ENCODE data around the gene MOB3A.

DNA sequence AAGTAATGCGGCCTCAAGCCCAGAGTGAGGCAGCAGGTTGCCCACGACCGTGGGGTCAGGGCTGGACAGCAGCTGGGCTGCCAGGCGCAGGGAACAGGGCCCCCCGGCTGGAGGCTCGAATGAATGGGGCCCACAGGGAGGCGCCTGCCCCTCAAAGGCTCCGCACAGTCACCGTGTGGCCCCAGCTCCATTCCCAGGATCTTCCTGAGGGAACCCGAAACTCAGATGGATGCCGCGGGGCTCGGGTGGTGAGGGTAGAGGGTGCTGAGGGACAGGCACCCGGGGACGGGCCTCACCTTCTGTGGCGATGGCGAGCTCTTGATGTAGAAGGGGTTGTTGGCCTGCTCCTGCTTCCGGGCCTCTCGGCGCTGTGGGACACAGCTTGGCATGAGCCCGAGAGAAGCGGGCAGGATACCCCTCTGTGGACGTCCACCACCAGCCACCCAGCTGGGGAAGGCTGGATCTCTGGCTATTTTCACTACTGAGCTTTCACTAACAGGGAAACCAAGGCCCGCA, 19.8 kb upstream of the MOB3A start:
- TF ChIP-seq NFYB (CRISPR knock-in tag; IDR thresholded peaks at IDR 0.05) = no peak
- TF ChIP-seq ZNF776 (CRISPR knock-in tag; IDR thresholded peaks at IDR 0.05) = no peak
- no peak for TF ChIP-seq MAFF (IDR thresholded peaks at IDR 0.05; ENCODE audit: low read depth, low read length)
- TF ChIP-seq, protein P1, sequence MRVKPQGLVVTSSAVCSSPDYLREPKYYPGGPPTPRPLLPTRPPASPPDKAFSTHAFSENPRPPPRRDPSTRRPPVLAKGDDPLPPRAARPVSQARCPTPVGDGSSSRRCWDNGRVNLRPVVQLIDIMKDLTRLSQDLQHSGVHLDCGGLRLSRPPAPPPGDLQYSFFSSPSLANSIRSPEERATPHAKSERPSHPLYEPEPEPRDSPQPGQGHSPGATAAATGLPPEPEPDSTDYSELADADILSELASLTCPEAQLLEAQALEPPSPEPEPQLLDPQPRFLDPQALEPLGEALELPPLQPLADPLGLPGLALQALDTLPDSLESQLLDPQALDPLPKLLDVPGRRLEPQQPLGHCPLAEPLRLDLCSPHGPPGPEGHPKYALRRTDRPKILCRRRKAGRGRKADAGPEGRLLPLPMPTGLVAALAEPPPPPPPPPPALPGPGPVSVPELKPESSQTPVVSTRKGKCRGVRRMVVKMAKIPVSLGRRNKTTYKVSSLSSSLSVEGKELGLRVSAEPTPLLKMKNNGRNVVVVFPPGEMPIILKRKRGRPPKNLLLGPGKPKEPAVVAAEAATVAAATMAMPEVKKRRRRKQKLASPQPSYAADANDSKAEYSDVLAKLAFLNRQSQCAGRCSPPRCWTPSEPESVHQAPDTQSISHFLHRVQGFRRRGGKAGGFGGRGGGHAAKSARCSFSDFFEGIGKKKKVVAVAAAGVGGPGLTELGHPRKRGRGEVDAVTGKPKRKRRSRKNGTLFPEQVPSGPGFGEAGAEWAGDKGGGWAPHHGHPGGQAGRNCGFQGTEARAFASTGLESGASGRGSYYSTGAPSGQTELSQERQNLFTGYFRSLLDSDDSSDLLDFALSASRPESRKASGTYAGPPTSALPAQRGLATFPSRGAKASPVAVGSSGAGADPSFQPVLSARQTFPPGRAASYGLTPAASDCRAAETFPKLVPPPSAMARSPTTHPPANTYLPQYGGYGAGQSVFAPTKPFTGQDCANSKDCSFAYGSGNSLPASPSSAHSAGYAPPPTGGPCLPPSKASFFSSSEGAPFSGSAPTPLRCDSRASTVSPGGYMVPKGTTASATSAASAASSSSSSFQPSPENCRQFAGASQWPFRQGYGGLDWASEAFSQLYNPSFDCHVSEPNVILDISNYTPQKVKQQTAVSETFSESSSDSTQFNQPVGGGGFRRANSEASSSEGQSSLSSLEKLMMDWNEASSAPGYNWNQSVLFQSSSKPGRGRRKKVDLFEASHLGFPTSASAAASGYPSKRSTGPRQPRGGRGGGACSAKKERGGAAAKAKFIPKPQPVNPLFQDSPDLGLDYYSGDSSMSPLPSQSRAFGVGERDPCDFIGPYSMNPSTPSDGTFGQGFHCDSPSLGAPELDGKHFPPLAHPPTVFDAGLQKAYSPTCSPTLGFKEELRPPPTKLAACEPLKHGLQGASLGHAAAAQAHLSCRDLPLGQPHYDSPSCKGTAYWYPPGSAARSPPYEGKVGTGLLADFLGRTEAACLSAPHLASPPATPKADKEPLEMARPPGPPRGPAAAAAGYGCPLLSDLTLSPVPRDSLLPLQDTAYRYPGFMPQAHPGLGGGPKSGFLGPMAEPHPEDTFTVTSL (CRISPR knock-in tag; IDR thresholded peaks at IDR 0.05; ENCODE audit: borderline replicate concordance) = no peak
- TF ChIP-seq SOX6 (IDR thresholded peaks at IDR 0.05) = no peak
- no peak for TF ChIP-seq SOX6 (CRISPR knock-in tag; IDR thresholded peaks at IDR 0.05)
- TF ChIP-seq, protein P2, sequence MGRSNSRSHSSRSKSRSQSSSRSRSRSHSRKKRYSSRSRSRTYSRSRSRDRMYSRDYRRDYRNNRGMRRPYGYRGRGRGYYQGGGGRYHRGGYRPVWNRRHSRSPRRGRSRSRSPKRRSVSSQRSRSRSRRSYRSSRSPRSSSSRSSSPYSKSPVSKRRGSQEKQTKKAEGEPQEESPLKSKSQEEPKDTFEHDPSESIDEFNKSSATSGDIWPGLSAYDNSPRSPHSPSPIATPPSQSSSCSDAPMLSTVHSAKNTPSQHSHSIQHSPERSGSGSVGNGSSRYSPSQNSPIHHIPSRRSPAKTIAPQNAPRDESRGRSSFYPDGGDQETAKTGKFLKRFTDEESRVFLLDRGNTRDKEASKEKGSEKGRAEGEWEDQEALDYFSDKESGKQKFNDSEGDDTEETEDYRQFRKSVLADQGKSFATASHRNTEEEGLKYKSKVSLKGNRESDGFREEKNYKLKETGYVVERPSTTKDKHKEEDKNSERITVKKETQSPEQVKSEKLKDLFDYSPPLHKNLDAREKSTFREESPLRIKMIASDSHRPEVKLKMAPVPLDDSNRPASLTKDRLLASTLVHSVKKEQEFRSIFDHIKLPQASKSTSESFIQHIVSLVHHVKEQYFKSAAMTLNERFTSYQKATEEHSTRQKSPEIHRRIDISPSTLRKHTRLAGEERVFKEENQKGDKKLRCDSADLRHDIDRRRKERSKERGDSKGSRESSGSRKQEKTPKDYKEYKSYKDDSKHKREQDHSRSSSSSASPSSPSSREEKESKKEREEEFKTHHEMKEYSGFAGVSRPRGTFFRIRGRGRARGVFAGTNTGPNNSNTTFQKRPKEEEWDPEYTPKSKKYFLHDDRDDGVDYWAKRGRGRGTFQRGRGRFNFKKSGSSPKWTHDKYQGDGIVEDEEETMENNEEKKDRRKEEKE (IDR thresholded peaks at IDR 0.05) = no peak
- TF ChIP-seq ZNF180 (CRISPR knock-in tag; IDR thresholded peaks at IDR 0.05; ENCODE audit: borderline replicate concordance, low read depth) = no peak
- TF ChIP-seq ZFP1 (CRISPR knock-in tag; IDR thresholded peaks at IDR 0.05) = no peak
- no peak for TF ChIP-seq ZKSCAN8 (CRISPR knock-in tag; IDR thresholded peaks at IDR 0.05; ENCODE audit: borderline replicate concordance)
- TF ChIP-seq POLR2A (IDR thresholded peaks at IDR 0.05; ENCODE audit: insufficient read depth in 1 of 2, low read depth in 2 of 2, low read length in 2 of 2) = no peak
- no peak for TF ChIP-seq FIP1L1 (IDR thresholded peaks at IDR 0.05; ENCODE audit: borderline replicate concordance, insufficient read depth, low read depth, low read length)
- no peak for TF ChIP-seq CTCF (CRISPR knock-in tag; IDR thresholded peaks at IDR 0.05)
- TF ChIP-seq, protein P3, sequence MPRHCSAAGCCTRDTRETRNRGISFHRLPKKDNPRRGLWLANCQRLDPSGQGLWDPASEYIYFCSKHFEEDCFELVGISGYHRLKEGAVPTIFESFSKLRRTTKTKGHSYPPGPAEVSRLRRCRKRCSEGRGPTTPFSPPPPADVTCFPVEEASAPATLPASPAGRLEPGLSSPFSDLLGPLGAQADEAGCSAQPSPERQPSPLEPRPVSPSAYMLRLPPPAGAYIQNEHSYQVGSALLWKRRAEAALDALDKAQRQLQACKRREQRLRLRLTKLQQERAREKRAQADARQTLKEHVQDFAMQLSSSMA (CRISPR knock-in tag; IDR thresholded peaks at IDR 0.05) = no peak
- no peak for TF ChIP-seq EZH2 (conservative IDR thresholded peaks at IDR 0.05; ENCODE audit: low read depth, low read length)

All from HepG2 (cell line).